IMR-90 (cell line): ENCODE measurements around the gene RYR3. TPM values are rescaled to one million over a fixed set of nuclear protein-coding genes. Genes with fewer than 3 reads are reported as not detected.

Experiments used
- ATAC-seq: fragments of 200-7000 bp; cut with Tn5 transposase; 2 replicates; pipeline ENCODE4 v1.9.1; 2020; ENCODE audit warnings: low read depth, mild to moderate bottlenecking, moderate library complexity
- BruUV-seq: library from RNA; stranded (reverse); fragments of 400-500 nt; replicated peaks from 2 replicates; lab custom pipeline; 2021; lab: Mats Ljungman, UMichigan
- CTCF ChIA-PET: fragments of 300-600 bp; formaldehyde crosslinking; extraction: SDS; loops from one replicate; lab custom pipeline; 2021; ENCODE audit warnings: antibody characterized with exemption; lab: Yijun Ruan, JAX
- POLR2A ChIA-PET: fragments of 300-600 bp; sonication (Branson Sonifier 250); formaldehyde crosslinking; loops from one replicate; lab custom pipeline; 2022; ENCODE audit warnings: antibody characterized with exemption; ENCODE audit not compliant: unreplicated experiment; lab: Charles Lee
- DNase-seq: peaks from one replicate; pipeline ENCODE4 v3.0.0; 2013
- H2AFZ ChIP-seq: replicated peaks from 2 replicates; pipeline ENCODE3; 2013; ENCODE audit warnings: low read length, mild to moderate bottlenecking; ENCODE audit not compliant: poor library complexity
- H2AK5ac ChIP-seq: 2 replicates; pipeline ENCODE4 v1.6.1; 2013; ENCODE audit warnings: low read depth, low read length, inconsistent platforms
- H2AK9ac ChIP-seq: replicated peaks from 2 replicates; pipeline ENCODE3; 2013; ENCODE audit warnings: mild to moderate bottlenecking, low read depth, low read length, moderate library complexity; ENCODE audit not compliant: poor library complexity
- H2BK120ac ChIP-seq: 2 replicates; pipeline ENCODE4 v1.6.1; 2013; ENCODE audit warnings: low read depth, low read length, inconsistent platforms
- H2BK15ac ChIP-seq: 3 replicates; pipeline ENCODE4 v1.6.1; 2013; ENCODE audit warnings: low read depth, low read length, inconsistent platforms
- H2BK20ac ChIP-seq: 2 replicates; pipeline ENCODE4 v1.6.1; 2013; ENCODE audit warnings: low read depth, mild to moderate bottlenecking, inconsistent platforms, low read length, moderate library complexity
- H2BK5ac ChIP-seq: 2 replicates; pipeline ENCODE4 v1.6.1; 2013; ENCODE audit warnings: mild to moderate bottlenecking, low read depth, low read length, inconsistent platforms; ENCODE audit not compliant: poor library complexity, severe bottlenecking
- H3K14ac ChIP-seq: replicated peaks from 2 replicates; pipeline ENCODE4 v1.6.1; 2013; ENCODE audit warnings: low read depth, low read length, inconsistent platforms
- H3K18ac ChIP-seq: 2 replicates; pipeline ENCODE4 v1.6.1; 2013; ENCODE audit warnings: low read depth, low read length, control low read depth
- H3K23ac ChIP-seq: 2 replicates; pipeline ENCODE4 v1.6.1; 2013; ENCODE audit warnings: low read depth, low read length, inconsistent platforms
- H3K27ac ChIP-seq: 2 replicates; pipeline ENCODE4 v1.5.1; 2013; ENCODE audit warnings: mild to moderate bottlenecking, control low read depth, low read length; ENCODE audit not compliant: insufficient read depth
- H3K27me3 ChIP-seq: 2 replicates; pipeline ENCODE4 v1.6.1; 2013; ENCODE audit warnings: low read length; ENCODE audit not compliant: control insufficient read depth, insufficient read depth
- H3K36me3 ChIP-seq: 2 replicates; pipeline ENCODE4 v1.6.1; 2013; ENCODE audit warnings: low read length, mixed read lengths; ENCODE audit not compliant: control insufficient read depth, insufficient read depth
- H3K4ac ChIP-seq: 2 replicates; pipeline ENCODE4 v1.6.1; 2013; ENCODE audit warnings: low read depth, low read length, inconsistent platforms
- H3K4me1 ChIP-seq: 2 replicates; pipeline ENCODE4 v1.6.1; 2013; ENCODE audit warnings: low read length, mixed read lengths; ENCODE audit not compliant: control insufficient read depth, insufficient read depth
- H3K4me2 ChIP-seq: 2 replicates; pipeline ENCODE4 v1.6.1; 2013; ENCODE audit warnings: low read depth, mild to moderate bottlenecking, control low read depth, low read length, moderate library complexity
- H3K4me3 ChIP-seq: 2 replicates; pipeline ENCODE4 v1.5.1; 2013; ENCODE audit warnings: low read depth, mild to moderate bottlenecking, control low read depth, low read length, moderate library complexity; ENCODE audit not compliant: insufficient read depth
- H3K56ac ChIP-seq: 2 replicates; pipeline ENCODE4 v1.6.1; 2013; ENCODE audit warnings: low read length, inconsistent platforms; ENCODE audit not compliant: insufficient read depth; ENCODE audit errors: extremely low read depth
- H3K79me1 ChIP-seq, 2 experiments: 2 replicates each; pipeline ENCODE4 v1.6.1; 2013; ENCODE audit warnings: low read length in 2 of 2, inconsistent platforms in 1 of 2, low read depth in 1 of 2
- H3K9ac ChIP-seq: 2 replicates; pipeline ENCODE4 v1.6.1; 2013; ENCODE audit warnings: low read depth, low read length, control low read depth
- H3K9me1 ChIP-seq: 2 replicates; pipeline ENCODE4 v1.6.1; 2013; ENCODE audit warnings: low read length, inconsistent platforms; ENCODE audit not compliant: insufficient read depth
- H3K9me3 ChIP-seq: 2 replicates; pipeline ENCODE4 v1.6.1; 2013; ENCODE audit warnings: low read length; ENCODE audit not compliant: control insufficient read depth, insufficient read depth
- H4K20me1 ChIP-seq: 2 replicates; pipeline ENCODE4 v1.6.1; 2013; ENCODE audit warnings: low read length, inconsistent platforms; ENCODE audit not compliant: insufficient read depth
- H4K5ac ChIP-seq: 2 replicates; pipeline ENCODE4 v1.6.1; 2013; ENCODE audit warnings: mild to moderate bottlenecking, low read depth, low read length, control low read depth
- H4K8ac ChIP-seq, 2 experiments: 2 replicates each; pipeline ENCODE4 v1.6.1; 2013; ENCODE audit warnings: low read depth in 2 of 2, low read length in 2 of 2, control low read depth in 1 of 2, inconsistent platforms in 1 of 2
- H4K91ac ChIP-seq: 2 replicates; pipeline ENCODE4 v1.6.1; 2013; ENCODE audit warnings: low read depth, low read length, inconsistent platforms; ENCODE audit not compliant: insufficient read depth
- BHLHE40 ChIP-seq: fragments of 150-350 bp; IDR thresholded peaks from 2 replicates; pipeline ENCODE4 v1.6.1; 2016; ENCODE audit warnings: mild to moderate bottlenecking, low read depth, low read length
- CEBPB ChIP-seq: IDR thresholded peaks from 2 replicates; pipeline ENCODE4 v1.6.1; 2012; ENCODE audit warnings: low read depth, low read length, improper control_type of control experiment
- CHD1 ChIP-seq: IDR thresholded peaks from 2 replicates; pipeline ENCODE4 v1.6.1; 2012; ENCODE audit warnings: low read depth, low read length, improper control_type of control experiment
- CTCF ChIP-seq: conservative IDR thresholded peaks from 2 replicates; pipeline ENCODE4 v1.5.1; 2012; ENCODE audit warnings: mild to moderate bottlenecking, low read depth, low read length, improper control_type of control experiment
- ELK1 ChIP-seq: fragments of 150-350 bp; IDR thresholded peaks from 2 replicates; pipeline ENCODE4 v1.6.1; 2016; ENCODE audit warnings: low read depth, mild to moderate bottlenecking, low read length, moderate library complexity, borderline replicate concordance
- FOS ChIP-seq: fragments of 150-350 bp; IDR thresholded peaks from 2 replicates; pipeline ENCODE4 v1.6.1; 2016; ENCODE audit warnings: low read depth, low read length
- MAFK ChIP-seq: IDR thresholded peaks from 2 replicates; pipeline ENCODE4 v1.6.1; 2012; ENCODE audit warnings: low read depth, low read length, improper control_type of control experiment
- MAZ ChIP-seq: IDR thresholded peaks from 2 replicates; pipeline ENCODE4 v1.6.1; 2012; ENCODE audit warnings: low read depth, mild to moderate bottlenecking, low read length, improper control_type of control experiment, moderate library complexity, borderline replicate concordance
- MXI1 ChIP-seq: IDR thresholded peaks from 2 replicates; pipeline ENCODE4 v1.6.1; 2012; ENCODE audit warnings: low read depth, mild to moderate bottlenecking, low read length, moderate library complexity, borderline replicate concordance
- NFE2L2 ChIP-seq: fragments of 150-350 bp; IDR thresholded peaks from 2 replicates; pipeline ENCODE4 v1.6.1; 2016; ENCODE audit warnings: low read depth, mild to moderate bottlenecking, low read length
- POLR2A ChIP-seq: IDR thresholded peaks from 2 replicates; pipeline ENCODE4 v1.6.1; 2012; ENCODE audit warnings: mild to moderate bottlenecking, low read depth, low read length
- RAD21 ChIP-seq: IDR thresholded peaks from 2 replicates; pipeline ENCODE4 v1.6.1; 2012; ENCODE audit warnings: low read length, improper control_type of control experiment
- RCOR1 ChIP-seq: IDR thresholded peaks from 2 replicates; pipeline ENCODE4 v1.6.1; 2012; ENCODE audit warnings: mild to moderate bottlenecking, low read length, improper control_type of control experiment; ENCODE audit not compliant: insufficient replicate concordance
- RFX5 ChIP-seq: IDR thresholded peaks from 2 replicates; pipeline ENCODE4 v1.8.0; 2012; ENCODE audit warnings: low read depth, mild to moderate bottlenecking, low read length, moderate library complexity
- SMC3 ChIP-seq: fragments of 150-350 bp; IDR thresholded peaks from 2 replicates; pipeline ENCODE4 v1.6.1; 2016; ENCODE audit warnings: low read depth, mild to moderate bottlenecking, antibody characterized with exemption, low read length, moderate library complexity
- USF2 ChIP-seq: fragments of 150-350 bp; IDR thresholded peaks from 2 replicates; pipeline ENCODE4 v1.6.1; 2017; ENCODE audit warnings: mild to moderate bottlenecking, antibody characterized with exemption, low read length, low read depth
- WGBS, 2 experiments: methylation state at CpG; one replicate each; pipeline versions ENCODE4 v1.1.5 to v1.1.7; 2013; ENCODE audit warnings: missing lambda C conversion rate in 2 of 2; ENCODE audit not compliant: insufficient read length in 1 of 2; ENCODE audit errors: extremely low coverage in 2 of 2; 5-methylcytosine and 5-hydroxymethylcytosine counted together
- dilution Hi-C: fragments of 300-500 bp; cut with HindIII; formaldehyde crosslinking; loops from one replicate; pipeline ENCODE4 v1.14.3; 2018; ENCODE audit warnings: low sequenced_read_pairs; ENCODE audit not compliant: unreplicated experiment
- in situ Hi-C: fragments of 300-500 bp; cut with MboI; formaldehyde crosslinking; loops from 3 replicates; pipeline ENCODE4 v1.14.3; 2019; ENCODE audit warnings: low sequenced_read_pairs, inconsistent platforms, mixed read lengths
- intact Hi-C: fragments of 100-400 bp; cut with micrococcal nuclease; formaldehyde crosslinking; loops from 2 replicates; pipeline ENCODE4 v1.10.0; 2022
- polyA plus RNA-seq, 3 experiments: library from polyadenylated mRNA; depleted of rRNA; stranded (reverse); fragments of >200 nt; gene quantifications; 2 replicates each; pipeline ENCODE4 v1.2.3, GENCODE V29; 2012; ENCODE audit warnings: low replicate concordance in 1 of 3
- total RNA-seq: library from RNA; depleted of rRNA; stranded (reverse); fragments of >200 nt; gene quantifications from 2 replicates; pipeline ENCODE4 v1.2.3, GENCODE V29; 2012

Gene RYR3
- total and polyA plus RNA-seq, 2 of the 4 experiments (the other 2 are of a cell fraction): 0.18 TPM; not detected in 1

GRCh38 chr15:33844597-33844996 is 533.8 kb downstream of the RYR3 start:
- Histone ChIP-seq H3K14ac (no peak overlapping the region), H3K9ac (no peak overlapping the region), H3K27ac (no peak overlapping the region), H2AK9ac (no peak overlapping the region), H2BK15ac (no peak overlapping the region), H3K79me1 (no peaks in the 10 kb centered on the region), H2BK120ac (no peak overlapping the region), H3K23ac (no peak overlapping the region), H3K4me3 (no peak overlapping the region), H3K18ac (no peak overlapping the region), H3K56ac (no peak overlapping the region), H3K9me3 (no peaks in the 10 kb centered on the region), H2AFZ (no peak overlapping the region), H3K4me1 (no peaks in the 10 kb centered on the region), H3K4ac (no peak overlapping the region), H2BK5ac (no peak overlapping the region), H4K8ac (no peak overlapping the region), H2AK5ac (no peak overlapping the region), H3K9me1 (no peaks in the 10 kb centered on the region), H4K20me1 (no peaks in the 10 kb centered on the region), H3K36me3 (no peaks in the 10 kb centered on the region), H4K5ac (no peak overlapping the region), H2BK20ac (no peak overlapping the region), H4K91ac (no peak overlapping the region), H3K4me2 (no peak overlapping the region), H3K27me3 (peaks cover 5% of the 10 kb centered on the region)
- no TSS peak for BruUV-seq
- intact Hi-C loops (no loop called here), in situ Hi-C loops (no loop called here), dilution Hi-C loops (no loop called here)
- POLR2A ChIA-PET: no interaction called here
- no peak for DNase-seq
- WGBS, 2 experiments: no CpG with 5 or more reads among the region's 4 CpGs
- TF ChIP-seq RCOR1: no peak
- TF ChIP-seq CEBPB: no peak
- no peak for TF ChIP-seq MAZ
- no peak for TF ChIP-seq MAFK
- no peak for TF ChIP-seq USF2
- no peak for TF ChIP-seq MXI1
- TF ChIP-seq ELK1: no peak
- no peak for TF ChIP-seq CHD1
- TF ChIP-seq FOS: no peak
- TF ChIP-seq RAD21: no peak
- TF ChIP-seq NFE2L2: no peak
- TF ChIP-seq POLR2A: no peak
- no peak for TF ChIP-seq SMC3
- no peak for TF ChIP-seq RFX5
- no peak for TF ChIP-seq CTCF
- no peak for TF ChIP-seq BHLHE40
- CTCF ChIA-PET: no interaction called here
- ATAC-seq: no peak
